Osteoblast (primary cell): ENCODE data around the gene ADARB2. TPM values are rescaled to one million over a fixed set of nuclear protein-coding genes. Genes with fewer than 3 reads are reported as not detected.

Source experiments
- DNase-seq: peaks from one replicate; pipeline ENCODE4 v3.0.0; 2011; ENCODE audit warnings: low spot score, mixed read lengths; ENCODE audit not compliant: insufficient read length; ENCODE audit errors: missing footprints
- H2AFZ ChIP-seq: 2 replicates; pipeline ENCODE4 v1.6.0; 2011; ENCODE audit warnings: mild to moderate bottlenecking, low read length
- H3K27ac ChIP-seq: 2 replicates; pipeline ENCODE4 v1.5.1; 2011; ENCODE audit warnings: mild to moderate bottlenecking, low read depth, low read length, moderate library complexity
- H3K27me3 ChIP-seq: 2 replicates; pipeline ENCODE4 v1.6.0; 2012; ENCODE audit warnings: mild to moderate bottlenecking, control low read depth, inconsistent platforms, low read length, moderate library complexity; ENCODE audit not compliant: insufficient read depth
- H3K36me3 ChIP-seq: 2 replicates; pipeline ENCODE4 v1.5.1; 2011; ENCODE audit warnings: mild to moderate bottlenecking, low read length, control low read depth, moderate library complexity; ENCODE audit not compliant: insufficient read depth
- H3K4me1 ChIP-seq: 2 replicates; pipeline ENCODE4 v1.5.1; 2011; ENCODE audit warnings: mild to moderate bottlenecking, low read length, control low read depth, moderate library complexity; ENCODE audit not compliant: insufficient read depth
- H3K4me2 ChIP-seq: 2 replicates; pipeline ENCODE4 v1.6.0; 2011; ENCODE audit warnings: mild to moderate bottlenecking, low read length; ENCODE audit not compliant: insufficient read depth
- H3K4me3 ChIP-seq: fragments of 200-600 bp; sonication (generic); 3 replicates; pipeline ENCODE4 v1.5.1; 2012; ENCODE audit warnings: mild to moderate bottlenecking, low read length, inconsistent platforms; ENCODE audit not compliant: insufficient read depth
- H3K79me2 ChIP-seq: 2 replicates; pipeline ENCODE4 v1.6.0; 2012; ENCODE audit warnings: mild to moderate bottlenecking, low read length, control low read depth, inconsistent platforms; ENCODE audit not compliant: insufficient read depth
- H3K9me3 ChIP-seq: 2 replicates; pipeline ENCODE4 v1.5.1; 2011; ENCODE audit warnings: low read depth, low read length, control low read depth
- H4K20me1 ChIP-seq: 2 replicates; pipeline ENCODE4 v1.6.0; 2012; ENCODE audit warnings: mild to moderate bottlenecking, low read length, control low read depth; ENCODE audit not compliant: insufficient read depth
- total RNA-seq: library from RNA; depleted of rRNA; stranded (reverse); fragments of >200 nt; gene quantifications from 2 replicates; pipeline ENCODE4 v1.2.3, GENCODE V29; 2012
- TF ChIP-seq, protein P1 (sequence below): IDR thresholded peaks from 2 replicates; pipeline ENCODE4 v1.5.1; 2011; ENCODE audit warnings: mild to moderate bottlenecking, low read depth, low read length, moderate library complexity; ENCODE audit errors: extremely low read depth

The ADARB2 gene
- total RNA-seq, 1 donor: not detected

GRCh38 chr10:1567152-1567551 lies 170.2 kb downstream of the ADARB2 start:
- Histone ChIP-seq H3K27me3 (no peaks in the 10 kb centered on the region), H3K9me3 (peaks cover 2% of the 10 kb centered on the region), H4K20me1 (no peaks in the 10 kb centered on the region), H3K4me2 (no peak overlapping the region), H3K4me1 (no peaks in the 10 kb centered on the region), H3K79me2 (no peaks in the 10 kb centered on the region), H3K27ac (no peak overlapping the region), H3K36me3 (no peaks in the 10 kb centered on the region), H3K4me3 (no peak overlapping the region), H2AFZ (no peak overlapping the region)
- peak; percentile 43 for DNase-seq
- TF ChIP-seq, protein P1, sequence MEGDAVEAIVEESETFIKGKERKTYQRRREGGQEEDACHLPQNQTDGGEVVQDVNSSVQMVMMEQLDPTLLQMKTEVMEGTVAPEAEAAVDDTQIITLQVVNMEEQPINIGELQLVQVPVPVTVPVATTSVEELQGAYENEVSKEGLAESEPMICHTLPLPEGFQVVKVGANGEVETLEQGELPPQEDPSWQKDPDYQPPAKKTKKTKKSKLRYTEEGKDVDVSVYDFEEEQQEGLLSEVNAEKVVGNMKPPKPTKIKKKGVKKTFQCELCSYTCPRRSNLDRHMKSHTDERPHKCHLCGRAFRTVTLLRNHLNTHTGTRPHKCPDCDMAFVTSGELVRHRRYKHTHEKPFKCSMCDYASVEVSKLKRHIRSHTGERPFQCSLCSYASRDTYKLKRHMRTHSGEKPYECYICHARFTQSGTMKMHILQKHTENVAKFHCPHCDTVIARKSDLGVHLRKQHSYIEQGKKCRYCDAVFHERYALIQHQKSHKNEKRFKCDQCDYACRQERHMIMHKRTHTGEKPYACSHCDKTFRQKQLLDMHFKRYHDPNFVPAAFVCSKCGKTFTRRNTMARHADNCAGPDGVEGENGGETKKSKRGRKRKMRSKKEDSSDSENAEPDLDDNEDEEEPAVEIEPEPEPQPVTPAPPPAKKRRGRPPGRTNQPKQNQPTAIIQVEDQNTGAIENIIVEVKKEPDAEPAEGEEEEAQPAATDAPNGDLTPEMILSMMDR: no peak

DNA sequence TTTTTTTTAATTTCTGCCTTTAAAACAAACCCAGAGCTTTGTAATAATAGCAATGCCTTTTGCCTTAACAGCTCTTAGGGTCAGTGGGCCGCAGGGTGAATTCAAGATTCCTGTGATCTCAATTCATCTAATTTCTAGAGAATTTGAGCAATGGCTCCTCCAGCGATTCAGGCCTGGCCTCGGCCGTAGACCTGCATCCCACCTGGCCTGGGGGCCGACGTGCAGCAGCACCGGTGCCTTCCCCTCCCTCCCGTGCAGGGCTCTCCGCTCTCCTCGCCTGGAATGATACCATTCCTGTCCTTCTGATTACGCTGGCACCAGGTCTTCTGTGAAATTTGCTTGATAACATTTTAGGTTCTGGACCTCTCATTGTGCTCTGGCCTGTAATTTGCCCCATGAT lies 172.5 kb downstream of the ADARB2 start:
- H3K4me1 ChIP-seq: no peaks in the 10 kb centered on the region
- H3K27me3 ChIP-seq: no peaks in the 10 kb centered on the region
- no peak overlapping the region for H3K27ac ChIP-seq
- H2AFZ ChIP-seq: no peak overlapping the region
- no peaks in the 10 kb centered on the region for H3K36me3 ChIP-seq
- H3K4me2 ChIP-seq: no peak overlapping the region
- peaks cover 2% of the 10 kb centered on the region for H3K9me3 ChIP-seq
- H3K79me2 ChIP-seq: no peaks in the 10 kb centered on the region
- H4K20me1 ChIP-seq: no peaks in the 10 kb centered on the region
- DNase-seq: peak; percentile 39
- TF ChIP-seq, protein P1: no peak
- H3K4me3 ChIP-seq: no peak overlapping the region

- H3K4me1 ChIP-seq: no peaks in the 10 kb centered on the region
- peaks cover 2% of the 10 kb centered on the region for H3K9me3 ChIP-seq
- no peak overlapping the region for H2AFZ ChIP-seq
- no peaks in the 10 kb centered on the region for H4K20me1 ChIP-seq
- no peaks in the 10 kb centered on the region for H3K36me3 ChIP-seq
- peak; percentile 61 for DNase-seq
- no peak overlapping the region for H3K4me2 ChIP-seq
- H3K27ac ChIP-seq: no peak overlapping the region
- no peak overlapping the region for H3K4me3 ChIP-seq
- H3K27me3 ChIP-seq: no peaks in the 10 kb centered on the region
- TF ChIP-seq, protein P1: no peak
- H3K79me2 ChIP-seq: no peaks in the 10 kb centered on the region
Observed at GRCh38 chr10:1563028-1563427, 174.3 kb downstream of the ADARB2 start.

DNA sequence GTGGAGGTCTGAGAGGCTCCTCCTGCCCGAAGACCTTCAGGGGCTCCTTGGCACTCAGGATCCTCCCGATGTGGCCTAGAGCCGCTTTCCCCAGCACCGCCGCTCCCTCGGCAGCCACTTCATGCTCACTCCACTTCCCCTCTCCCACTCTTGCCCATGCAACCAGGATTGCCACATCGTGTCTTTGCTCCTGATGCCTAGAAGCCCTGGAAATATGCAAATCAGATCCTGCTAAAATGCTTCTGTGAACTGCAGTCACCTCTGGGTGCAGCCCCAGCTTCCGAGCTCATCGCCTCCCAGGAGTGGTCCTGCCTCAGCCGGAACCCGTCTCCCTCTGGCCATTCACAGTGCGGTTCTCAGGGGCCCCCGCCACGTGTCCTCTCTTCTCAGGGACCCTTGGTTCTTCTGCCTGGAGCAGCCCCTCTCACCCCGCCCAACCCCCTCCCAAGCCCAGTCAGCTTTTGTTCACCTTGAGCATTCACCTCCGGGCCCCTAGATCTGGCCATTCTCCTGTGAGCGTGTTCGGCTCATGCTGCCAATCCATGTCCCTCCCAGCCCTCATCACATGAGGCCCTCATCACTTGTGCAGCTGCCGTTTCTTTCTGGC lies 175.5 kb downstream of the ADARB2 start:
- Histone ChIP-seq H3K27me3 (no peaks in the 10 kb centered on the region), H3K36me3 (no peaks in the 10 kb centered on the region), H3K4me2 (no peak overlapping the region), H3K27ac (no peak overlapping the region), H3K9me3 (no peaks in the 10 kb centered on the region), H4K20me1 (no peaks in the 10 kb centered on the region), H3K4me1 (no peaks in the 10 kb centered on the region), H2AFZ (no peak overlapping the region), H3K4me3 (no peak overlapping the region), H3K79me2 (no peaks in the 10 kb centered on the region)
- TF ChIP-seq, protein P1: no peak
- DNase-seq: no peak
